Suppressor macrophage treated with lipopolysaccharide for 1 hour (primary cell): ENCODE data around the gene PEAK3.

Source experiments
- DNase-seq, 3 donors: peaks; one replicate each; pipeline ENCODE4 v3.0.0-alpha.2; 2020 to 2022

The PEAK3 gene

DNA sequence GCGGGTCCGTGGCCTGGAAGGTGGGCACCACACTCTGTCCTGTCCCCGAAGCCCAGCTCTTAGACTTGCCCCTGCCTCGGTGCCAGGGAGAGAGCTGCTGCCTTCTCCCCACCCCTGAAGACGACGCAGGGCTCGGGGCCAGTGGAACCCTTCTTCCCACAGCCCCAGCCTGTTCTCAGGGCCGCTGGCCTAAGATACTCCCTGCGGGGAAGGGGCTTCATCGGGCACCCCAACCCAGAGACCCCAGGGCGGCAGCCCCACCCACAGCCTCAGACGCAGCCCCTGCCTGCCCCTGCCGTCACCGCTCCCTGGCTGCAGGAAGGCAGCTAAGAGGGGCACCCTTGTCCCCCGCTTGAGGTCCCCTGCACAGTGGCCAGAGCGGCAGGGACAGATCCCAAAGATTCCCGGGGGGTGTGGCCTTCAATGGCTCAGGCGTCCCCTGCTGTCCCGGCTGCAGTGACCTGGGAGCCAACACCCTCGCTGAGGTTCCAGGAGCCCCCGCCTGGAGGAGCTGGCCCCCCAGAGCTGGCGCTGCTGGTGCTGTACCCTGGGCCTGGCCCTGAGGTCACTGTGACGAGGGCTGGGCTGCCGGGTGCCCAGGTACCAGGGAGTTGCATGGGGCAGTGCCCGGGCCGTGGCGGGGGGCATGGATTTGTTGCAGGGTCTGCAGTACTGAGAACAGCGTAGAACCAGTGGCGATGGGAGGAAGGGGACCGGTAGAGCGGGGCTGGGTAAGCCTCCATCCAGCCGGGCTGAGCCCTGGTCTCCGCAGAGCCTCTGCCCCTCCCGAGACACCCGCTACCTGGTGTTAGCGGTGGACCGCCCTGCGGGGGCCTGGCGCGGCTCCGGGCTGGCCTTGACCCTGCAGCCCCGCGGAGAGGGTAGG, 31.9 kb downstream of the PEAK3 start:
- no peak for DNase-seq

DNA sequence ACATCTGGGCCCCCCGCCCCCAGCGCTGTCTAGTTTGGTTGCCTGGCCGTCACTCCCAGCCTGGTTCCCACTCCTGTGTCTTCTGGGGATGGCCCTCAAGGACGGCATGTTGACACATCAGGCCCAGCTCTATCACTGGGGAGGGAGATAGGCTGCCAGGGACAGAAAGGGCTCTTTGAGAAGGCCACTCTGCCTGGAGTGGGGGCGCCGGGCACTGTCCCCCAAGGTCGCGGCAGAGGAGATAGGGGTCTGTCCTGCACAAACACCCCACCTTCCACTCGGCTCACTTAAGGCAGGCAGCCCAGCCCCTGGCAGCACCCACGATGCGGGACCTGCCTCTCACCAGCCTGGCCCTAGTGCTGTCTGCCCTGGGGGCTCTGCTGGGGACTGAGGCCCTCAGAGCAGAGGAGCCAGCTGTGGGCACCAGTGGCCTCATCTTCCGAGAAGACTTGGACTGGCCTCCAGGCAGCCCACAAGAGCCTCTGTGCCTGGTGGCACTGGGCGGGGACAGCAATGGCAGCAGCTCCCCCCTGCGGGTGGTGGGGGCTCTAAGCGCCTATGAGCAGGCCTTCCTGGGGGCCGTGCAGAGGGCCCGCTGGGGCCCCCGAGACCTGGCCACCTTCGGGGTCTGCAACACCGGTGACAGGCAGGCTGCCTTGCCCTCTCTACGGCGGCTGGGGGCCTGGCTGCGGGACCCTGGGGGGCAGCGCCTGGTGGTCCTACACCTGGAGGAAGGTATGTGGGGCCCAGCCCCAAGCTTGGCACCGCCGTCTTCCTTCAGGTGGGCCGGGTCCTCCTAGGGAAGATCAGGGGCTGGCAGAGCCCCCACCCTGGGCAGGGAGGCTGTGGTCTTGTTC, 32.7 kb downstream of the PEAK3 start, which contains the start of gene AMH:
AMH (plus strand) TSS at position 314 of the 857 bp plus-strand sequence; CDS start at position 324, 10 bp downstream.
- no peak for DNase-seq

DNA sequence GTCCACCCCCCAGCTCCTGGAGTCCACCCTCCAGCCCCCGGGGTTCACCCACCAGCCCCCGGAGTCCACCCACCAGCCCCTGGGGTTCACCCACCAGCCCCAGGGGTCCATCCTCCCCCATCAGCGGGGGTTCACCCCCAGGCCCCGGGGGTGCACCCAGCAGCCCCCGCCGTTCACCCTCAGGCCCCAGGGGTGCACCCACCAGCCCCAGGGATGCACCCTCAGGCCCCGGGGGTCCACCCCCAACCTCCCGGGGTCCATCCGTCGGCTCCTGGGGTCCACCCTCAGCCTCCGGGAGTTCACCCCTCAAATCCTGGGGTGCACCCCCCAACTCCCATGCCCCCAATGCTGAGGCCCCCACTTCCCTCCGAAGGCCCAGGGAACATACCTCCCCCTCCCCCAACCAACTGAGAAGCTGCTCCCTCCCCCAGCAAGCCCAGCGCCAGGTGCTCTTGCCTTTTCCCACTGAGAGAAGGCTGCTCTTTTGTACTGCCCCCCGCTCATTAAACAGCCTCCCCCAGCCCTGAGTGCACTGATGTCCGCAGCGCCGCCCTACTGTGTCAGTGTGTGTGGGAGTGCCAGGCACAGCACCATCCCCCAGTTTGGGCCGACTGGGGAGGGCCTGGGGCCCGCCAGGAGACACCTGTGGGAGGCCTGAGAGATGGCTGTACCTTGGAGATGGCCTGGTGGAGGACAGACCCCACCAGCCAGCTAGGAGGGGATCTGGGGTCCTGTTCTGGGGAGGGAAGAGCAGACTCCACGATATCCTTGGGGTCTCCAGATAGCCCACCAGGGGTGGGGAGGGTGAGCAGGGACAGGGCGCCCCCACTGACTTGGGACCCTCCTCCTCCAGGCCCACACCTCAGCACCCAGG, 33.6 kb downstream of the PEAK3 start:
- DNase-seq, result no peak

DNA sequence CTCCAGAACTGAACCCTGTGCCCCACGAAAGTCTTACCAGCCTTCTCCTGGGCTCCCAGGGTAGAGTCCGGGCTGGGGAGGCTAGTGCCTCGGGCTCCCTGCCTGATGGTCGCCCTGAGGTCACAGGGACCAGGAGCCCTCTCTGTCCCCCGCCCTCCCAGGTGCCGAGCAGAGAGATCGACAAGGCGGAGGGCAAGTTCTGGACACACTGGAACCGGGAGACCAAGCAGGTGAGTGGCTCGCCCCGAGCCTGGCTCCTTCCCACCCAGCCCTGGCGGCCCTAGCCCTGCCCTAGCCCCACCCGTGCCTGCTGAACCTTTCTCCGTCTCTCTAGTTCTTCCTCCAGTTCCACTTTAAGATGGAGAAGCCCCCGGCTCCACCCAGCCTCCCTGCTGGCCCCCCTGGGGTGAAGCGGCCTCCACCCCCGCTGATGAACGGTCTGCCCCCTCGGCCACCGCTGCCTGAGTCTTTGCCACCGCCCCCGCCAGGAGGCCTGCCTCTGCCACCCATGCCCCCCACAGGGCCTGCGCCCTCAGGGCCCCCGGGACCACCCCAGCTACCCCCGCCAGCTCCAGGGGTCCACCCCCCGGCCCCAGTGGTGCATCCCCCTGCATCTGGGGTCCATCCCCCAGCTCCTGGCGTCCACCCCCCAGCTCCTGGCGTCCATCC, 34.4 kb downstream of the PEAK3 start:
- no peak for DNase-seq

DNA sequence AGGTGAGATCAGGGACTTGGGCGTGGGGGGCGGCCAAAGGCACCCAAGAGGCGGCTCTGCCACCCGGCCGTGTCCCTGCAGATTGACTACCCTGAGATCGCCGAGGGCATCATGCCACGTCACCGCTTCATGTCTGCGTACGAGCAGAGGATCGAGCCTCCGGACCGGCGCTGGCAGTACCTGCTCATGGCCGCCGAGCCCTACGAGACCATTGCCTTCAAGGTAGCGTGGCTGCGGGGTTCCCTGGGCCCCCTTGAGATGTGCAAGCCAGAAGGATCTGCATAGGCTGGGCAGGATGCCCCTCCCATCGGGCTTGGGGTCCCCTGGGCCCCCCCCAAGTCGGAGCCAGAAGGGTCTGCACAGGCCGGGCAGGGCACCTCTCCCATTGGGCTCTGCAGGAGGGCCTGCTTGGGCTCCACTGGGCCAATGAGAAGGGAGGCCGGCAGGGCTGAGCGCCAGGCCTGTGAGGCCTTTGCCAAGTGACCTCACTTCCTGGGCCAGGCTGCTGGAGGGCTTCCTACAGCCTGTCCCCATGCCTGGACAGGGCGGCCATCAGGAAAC, 35.1 kb downstream of the PEAK3 start:
- DNase-seq, result no peak

DNA sequence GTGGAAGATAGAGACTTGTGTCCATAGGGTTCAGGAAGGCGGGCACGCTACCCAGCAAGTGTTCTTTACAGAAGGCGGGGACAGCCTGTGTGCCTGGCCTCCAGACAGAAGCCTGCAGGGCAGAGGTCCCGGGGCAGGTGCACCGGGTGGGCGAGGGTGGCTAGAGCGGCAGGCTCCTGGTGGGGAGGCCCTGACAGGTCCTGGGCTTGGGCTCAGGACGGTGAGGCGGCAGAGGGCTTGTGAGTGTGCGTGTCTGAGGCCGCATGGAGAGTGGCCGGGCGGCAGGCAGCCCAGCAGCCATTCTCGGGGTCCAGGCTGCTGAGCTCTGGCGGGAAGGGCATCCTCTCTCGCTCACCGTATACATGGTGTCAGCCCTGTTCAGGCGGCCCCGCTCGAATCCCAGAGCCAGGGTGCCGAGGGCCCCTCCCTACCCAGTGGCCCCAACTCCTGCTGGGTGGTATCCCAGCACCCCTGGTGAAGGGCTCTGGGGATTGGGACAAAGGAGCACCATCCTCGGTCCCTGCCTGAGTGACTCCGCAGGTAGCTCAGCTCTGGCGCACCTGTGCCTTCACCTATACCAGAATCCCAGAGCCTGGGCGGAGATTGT, 35.9 kb downstream of the PEAK3 start:
- DNase-seq, result no peak

DNA sequence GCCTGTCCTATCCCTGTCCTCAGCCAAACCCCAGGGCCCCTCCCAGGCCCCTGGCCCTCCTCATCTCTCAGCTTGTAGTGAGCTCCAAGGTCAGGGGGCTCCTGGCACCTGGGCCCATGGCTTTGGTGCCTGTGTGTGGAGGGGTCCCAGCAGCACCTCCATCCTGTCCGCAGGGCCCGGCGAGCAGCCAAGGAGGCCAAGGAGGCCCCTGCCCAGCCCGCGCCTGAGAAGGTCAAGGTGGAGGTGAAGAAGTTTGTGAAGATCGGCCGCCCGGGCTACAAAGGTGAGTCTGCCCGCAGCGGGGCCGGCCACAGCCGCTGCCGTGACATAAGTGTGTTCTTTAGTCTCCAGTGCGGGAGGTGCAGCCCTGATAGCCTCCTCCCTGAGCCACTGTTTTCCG, 36.7 kb downstream of the PEAK3 start:
- DNase-seq, result no peak

DNA sequence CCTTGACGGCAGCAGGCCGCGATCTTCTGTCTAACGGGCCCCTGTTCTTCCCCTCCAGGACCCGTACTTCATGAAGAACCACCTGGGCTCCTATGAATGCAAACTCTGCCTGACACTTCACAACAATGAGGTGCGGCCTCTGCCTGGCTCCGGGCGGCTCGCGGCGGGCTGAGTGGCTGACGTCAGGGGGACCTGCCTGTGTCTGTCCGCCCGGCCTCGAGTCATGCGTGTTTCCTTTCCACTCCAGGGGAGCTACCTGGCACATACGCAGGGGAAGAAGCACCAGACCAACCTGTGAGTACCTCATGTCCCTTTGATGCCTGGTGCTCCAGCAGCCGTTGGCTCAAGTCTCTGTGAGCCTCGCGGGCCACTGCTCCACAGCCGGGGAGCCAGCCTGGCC, 37.5 kb downstream of the PEAK3 start:
- DNase-seq, result no peak

DNA sequence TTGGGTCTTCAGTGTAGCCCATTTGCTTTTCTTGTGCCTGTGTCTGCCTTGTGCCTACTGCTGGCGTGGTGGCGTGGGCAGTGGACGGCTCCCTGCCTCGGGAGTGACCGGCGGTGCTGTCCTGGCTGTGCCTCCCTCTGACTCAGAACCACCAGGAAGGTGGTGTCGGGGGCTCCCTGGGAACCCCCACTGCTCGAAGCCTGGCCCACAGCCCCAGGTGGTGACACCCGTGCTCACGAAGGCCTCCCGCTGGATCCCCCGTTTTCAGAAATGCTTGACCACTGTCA, 37.9 kb downstream of the PEAK3 start:
- no peak for DNase-seq

DNA sequence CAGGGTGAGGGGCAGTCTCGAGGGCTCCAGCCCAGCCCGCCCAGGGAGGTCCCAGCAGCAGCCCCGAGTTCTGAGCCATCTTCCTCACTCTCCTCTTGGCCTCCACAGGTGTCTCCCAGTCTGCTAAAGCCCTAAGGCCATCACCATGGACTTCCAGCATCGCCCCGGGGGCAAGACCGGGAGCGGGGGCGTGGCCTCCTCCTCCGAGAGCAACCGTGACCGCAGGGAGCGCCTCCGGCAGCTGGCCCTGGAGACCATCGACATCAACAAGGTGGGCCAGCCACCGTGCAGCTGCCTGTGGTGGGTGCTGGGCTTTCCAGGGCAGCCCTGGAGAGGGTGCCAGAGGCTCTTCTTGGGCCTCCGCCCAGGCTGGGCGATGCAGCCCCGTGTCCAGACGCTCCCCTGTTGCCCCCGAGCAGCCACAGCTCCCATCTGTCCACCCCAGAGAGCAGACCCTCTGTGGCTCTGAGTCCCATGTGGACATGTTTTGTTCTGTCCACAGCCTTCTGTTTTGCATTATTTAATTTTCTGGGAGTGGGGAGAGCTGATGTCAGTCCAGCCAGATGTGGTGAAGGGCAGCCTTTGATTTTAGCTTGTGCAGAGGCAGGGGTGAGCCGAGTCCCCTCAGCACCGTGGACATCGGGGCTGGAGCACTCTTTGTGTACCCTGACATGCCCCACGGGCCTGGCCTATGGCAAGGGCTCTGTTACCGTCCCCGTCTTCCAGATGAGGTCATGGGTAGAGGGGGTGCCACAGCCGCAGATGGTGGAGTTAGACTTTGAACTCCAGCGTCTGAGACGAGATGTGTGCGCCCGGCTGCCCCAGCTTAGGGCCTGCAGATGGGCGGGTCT, 38.5 kb downstream of the PEAK3 start:
- no peak for DNase-seq

DNA sequence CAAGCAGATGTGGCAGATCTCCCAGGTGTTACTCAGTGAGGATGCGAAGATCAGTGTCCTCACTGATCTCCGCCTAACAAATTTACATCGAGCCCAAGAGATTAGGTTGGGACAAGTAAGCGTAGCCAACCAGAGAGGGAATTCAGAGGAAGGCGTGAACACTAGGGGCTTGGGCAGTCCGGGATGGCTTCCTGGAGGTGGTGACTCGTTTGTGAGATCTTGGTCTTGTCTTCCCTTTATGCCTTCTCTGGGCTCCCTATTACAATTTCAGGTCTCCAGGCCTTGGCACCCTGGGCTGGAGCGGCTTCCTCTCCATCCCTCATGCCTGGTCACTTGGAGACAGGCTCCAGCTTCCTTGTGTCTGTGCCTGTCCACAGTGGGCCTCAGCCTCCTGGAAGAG, 39.2 kb downstream of the PEAK3 start:
- no peak for DNase-seq

DNA sequence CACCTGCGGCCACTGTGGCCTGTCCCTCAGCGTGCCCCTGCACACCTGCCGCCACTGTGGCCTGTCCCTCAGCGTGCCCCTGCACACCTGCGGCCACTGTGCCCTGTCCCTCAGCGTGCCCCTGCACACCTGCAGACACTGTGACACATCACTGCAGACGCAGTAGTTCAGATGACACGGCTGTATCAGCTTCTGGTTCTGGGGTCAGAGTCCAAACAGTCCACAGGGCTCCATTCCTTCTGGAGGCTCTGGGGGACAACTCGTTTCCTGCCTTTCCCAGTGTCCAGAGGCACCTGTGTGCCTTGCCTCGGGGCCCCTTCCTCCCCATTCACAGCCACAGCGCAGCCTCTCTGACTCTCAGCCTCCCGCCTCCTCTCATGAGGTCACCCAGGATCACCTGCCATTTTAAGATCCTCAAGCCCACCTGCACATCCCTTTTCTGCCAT, 39.9 kb downstream of the PEAK3 start:
- DNase-seq, result no peak

DNA sequence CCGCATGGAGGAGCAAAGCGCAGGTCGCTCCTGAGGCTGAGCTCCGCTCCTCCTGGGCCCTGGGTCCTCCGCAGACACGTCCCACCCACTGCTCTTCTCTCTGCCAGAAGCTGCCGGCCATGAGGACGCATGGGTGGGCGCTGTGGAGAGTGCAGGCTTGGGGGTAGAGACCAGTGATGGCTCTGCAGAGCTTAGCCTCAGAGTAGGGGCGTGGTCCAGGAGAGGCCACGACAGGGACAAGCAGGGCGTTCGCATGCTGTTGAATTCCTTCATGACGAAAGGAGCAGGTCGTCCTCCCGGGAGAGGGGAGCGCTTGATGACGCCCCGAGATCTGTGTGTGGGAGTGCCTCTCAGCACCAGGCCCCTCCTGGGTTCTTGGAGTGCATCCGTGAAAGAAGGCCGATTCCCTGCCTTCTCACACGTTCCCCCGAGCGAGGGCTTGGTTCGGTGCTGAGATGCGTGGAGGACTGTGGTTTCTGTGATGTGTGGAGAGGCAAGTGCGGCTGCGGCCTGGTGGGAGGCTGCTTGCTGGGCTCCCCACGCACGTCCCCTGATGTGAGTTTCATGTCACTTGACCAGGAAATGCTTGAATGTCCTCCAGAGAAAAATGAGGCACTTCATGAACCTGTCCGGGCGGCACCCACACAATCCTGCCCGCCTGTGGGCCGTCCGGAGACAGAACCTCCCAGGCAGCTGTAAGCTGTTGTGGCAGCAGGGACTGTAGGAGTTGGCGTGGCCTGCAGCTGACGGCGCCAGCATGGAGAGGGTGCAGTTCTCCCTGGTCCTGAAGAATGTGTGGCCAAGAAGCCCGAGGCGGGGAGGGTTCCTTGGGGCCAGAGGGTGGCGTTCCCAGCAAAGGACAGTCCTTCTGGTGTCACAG, 40.9 kb downstream of the PEAK3 start:
- no peak for DNase-seq

DNA sequence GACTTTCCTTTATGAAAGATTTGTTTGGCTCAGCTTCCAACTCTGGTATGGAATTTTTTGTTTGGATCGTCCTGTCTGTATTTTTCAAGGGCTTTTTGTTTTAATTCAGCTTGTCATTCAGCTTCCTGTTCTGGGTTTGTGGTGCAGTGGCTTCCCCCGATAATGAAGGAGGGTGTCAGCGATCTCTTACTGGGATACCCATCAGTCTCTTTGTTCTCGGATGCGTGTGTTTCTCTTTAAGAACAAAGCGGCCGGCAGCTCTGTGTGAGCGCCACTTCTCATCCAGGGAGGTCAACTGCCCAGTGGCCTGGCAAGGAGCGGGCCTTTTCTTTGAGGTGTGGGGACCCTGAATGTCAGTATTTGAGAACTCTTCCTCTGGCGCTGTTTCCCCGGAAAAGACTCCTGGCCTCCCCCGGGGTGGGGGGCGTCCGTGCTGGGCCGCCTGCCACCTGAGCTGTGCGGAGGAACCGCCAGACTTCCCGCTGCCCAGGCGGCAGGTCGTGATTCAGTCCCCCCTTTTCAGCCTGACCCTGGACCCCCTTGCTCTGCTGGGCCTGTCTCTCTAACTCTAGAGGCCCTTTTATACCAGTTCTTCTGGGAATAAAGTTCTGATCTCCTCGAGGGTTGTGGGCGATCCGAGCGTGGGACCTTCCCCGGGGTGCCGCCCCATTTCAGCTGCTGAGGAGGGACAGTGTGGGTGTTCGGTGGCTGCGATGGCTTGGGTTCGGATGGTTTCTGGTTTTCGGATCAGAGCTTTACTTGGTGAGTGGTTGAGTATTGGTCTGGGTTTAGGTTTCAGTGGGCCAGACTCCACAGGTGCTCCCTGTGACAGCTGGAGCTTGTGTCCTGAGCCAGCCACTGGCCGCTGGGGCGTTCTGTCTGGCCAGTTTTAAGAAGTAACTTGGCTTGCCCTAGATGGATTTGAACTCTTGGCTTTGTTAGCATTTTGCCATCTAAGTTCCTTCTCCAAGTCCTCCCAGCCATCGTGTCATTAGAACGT, 41.9 kb downstream of the PEAK3 start:
- DNase-seq, result peak; percentile 58 to 64 (median 64)

DNA sequence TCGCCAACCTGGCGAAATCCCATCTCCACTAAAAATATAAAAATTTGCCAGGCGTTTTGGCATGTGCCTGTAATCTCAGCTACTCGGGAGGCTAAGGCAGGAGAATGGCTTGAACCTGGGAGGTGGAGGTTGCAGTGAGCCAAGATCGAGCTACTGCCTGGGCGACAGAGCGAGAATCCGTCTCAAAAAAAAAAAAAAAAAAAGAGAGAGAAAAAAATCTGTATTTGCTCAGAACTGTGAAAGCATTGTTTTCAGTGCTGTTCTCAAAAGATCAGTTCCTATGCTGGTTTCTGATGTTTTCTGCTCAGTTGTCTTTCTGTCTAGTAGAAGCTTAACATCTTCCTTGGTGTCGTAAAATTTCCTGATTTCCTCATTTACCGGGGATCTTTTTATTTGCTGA, 42.8 kb downstream of the PEAK3 start:
- DNase-seq, result peak in 2 of 3 donors; percentile 44 to 57

DNA sequence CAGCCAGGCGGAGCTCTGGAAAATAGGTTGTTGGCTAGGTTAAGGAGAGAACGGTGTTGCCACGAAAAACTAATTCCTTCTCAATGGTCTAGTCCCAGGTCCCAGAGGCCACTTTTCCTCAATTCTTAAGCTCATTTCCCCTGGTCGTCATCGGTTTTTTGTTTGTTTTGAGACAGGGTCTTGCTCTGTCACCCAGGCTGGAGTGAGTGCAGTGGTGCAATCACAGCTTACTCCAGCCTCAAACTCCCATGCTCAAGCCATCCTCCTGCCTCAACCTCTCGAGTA, 44.2 kb downstream of the PEAK3 start:
- no peak for DNase-seq

DNA sequence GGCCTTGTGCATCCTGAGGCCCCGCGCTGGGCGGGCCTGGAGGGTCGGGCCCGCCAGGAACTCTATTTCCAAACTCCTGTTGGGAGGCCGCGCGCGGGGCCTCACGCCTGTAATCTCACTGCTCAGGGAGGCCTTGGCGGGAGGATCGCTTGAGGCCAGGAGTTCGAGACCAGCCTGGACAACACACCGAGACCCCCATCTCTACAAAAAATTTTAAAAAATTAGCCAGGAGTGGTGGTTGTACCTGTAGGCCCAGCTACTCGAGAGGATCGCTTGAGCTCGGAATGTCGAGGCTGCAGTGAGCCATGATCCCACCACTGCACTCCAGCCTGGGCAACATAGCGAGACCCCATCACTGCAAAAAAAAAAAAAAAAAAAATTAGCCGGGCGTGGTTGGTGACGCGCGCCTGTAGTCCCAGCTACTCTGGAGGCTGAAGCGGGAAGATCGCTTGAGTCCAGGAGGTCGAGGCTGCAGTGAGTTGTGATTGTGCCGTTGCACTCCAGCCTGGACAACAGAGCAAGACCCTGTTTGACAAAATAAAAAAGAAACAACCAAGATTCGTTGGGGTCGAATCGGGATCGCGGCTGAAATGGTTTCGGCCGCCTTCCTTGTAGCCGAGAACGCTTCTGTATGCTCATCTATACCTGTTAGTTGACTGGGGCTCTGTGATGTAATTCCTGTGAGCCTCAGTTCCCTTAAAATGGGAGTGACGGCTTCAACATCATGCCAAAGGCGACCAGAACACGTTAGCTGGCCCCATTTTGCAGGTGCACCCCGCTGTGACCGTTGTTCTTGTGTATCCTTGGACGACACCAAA, 44.7 kb downstream of the PEAK3 start:
- DNase-seq, result no peak
